Suprapubic skin (tissue), 4 donors: ENCODE results near the gene CLDN4. TPM values are rescaled to one million over a fixed set of nuclear protein-coding genes. Genes with fewer than 3 reads are reported as not detected.

Source experiments
- DNase-seq, 2 donors: peaks; one replicate each; pipeline ENCODE4 v3.0.0-alpha.2; 2019; ENCODE audit warnings: low spot score in 2 of 2
- H3K27ac ChIP-seq: fragments of 200-600 bp; sonication (generic); one replicate; pipeline ENCODE4 v1.5.1; 2019
- H3K27me3 ChIP-seq: fragments of 200-600 bp; sonication (generic); one replicate; pipeline ENCODE4 v1.5.1; 2019
- H3K36me3 ChIP-seq: fragments of 200-600 bp; sonication (generic); one replicate; pipeline ENCODE4 v1.5.1; 2019
- H3K4me1 ChIP-seq: fragments of 200-600 bp; sonication (generic); one replicate; pipeline ENCODE4 v1.5.1; 2019
- H3K4me3 ChIP-seq: fragments of 200-600 bp; sonication (generic); one replicate; pipeline ENCODE4 v1.5.1; 2019; ENCODE audit warnings: mild to moderate bottlenecking
- H3K9me3 ChIP-seq: fragments of 200-600 bp; sonication (generic); one replicate; pipeline ENCODE4 v1.5.1; 2019
- EP300 ChIP-seq: sonication (generic); formaldehyde crosslinking; IDR thresholded peaks from one replicate; pipeline ENCODE4 v1.6.1; 2017; ENCODE audit warnings: antibody characterized with exemption
- POLR2A ChIP-seq, 2 donors: fragments of 450-650 bp; IDR thresholded peaks; one replicate each; pipeline ENCODE4 v1.6.1; 2017; ENCODE audit warnings: antibody characterized with exemption in 2 of 2, mild to moderate bottlenecking in 2 of 2, moderate library complexity in 2 of 2
- POLR2AphosphoS5 ChIP-seq, 3 donors: sonication (generic); formaldehyde crosslinking; IDR thresholded peaks; one replicate each; pipeline ENCODE4 v1.6.1; 2017; ENCODE audit warnings: antibody characterized with exemption in 3 of 3
- WGBS: methylation state at CpG from one replicate; pipeline ENCODE4 v1.1.5; 2018; 5-methylcytosine and 5-hydroxymethylcytosine counted together
- total RNA-seq, 4 donors: library from RNA; depleted of rRNA; stranded (reverse); fragments of >200 nt; gene quantifications; one replicate each; pipeline ENCODE4 v1.1.0, GENCODE V29; 2016
- TF ChIP-seq, protein P1 (sequence below), 2 donors: fragments of 200-600 bp in 1 of 2; fragments of 450-650 bp in 1 of 2; sonication (generic) in 1 of 2; IDR thresholded peaks; one replicate each; pipeline ENCODE4 v1.5.1; 2016 to 2019; ENCODE audit warnings: antibody characterized with exemption in 2 of 2, mild to moderate bottlenecking in 1 of 2, moderate library complexity in 1 of 2

CLDN4 gene
- total RNA-seq, 4 donors from 2014 or later: 82.6 to 389 (median 254) TPM

DNA sequence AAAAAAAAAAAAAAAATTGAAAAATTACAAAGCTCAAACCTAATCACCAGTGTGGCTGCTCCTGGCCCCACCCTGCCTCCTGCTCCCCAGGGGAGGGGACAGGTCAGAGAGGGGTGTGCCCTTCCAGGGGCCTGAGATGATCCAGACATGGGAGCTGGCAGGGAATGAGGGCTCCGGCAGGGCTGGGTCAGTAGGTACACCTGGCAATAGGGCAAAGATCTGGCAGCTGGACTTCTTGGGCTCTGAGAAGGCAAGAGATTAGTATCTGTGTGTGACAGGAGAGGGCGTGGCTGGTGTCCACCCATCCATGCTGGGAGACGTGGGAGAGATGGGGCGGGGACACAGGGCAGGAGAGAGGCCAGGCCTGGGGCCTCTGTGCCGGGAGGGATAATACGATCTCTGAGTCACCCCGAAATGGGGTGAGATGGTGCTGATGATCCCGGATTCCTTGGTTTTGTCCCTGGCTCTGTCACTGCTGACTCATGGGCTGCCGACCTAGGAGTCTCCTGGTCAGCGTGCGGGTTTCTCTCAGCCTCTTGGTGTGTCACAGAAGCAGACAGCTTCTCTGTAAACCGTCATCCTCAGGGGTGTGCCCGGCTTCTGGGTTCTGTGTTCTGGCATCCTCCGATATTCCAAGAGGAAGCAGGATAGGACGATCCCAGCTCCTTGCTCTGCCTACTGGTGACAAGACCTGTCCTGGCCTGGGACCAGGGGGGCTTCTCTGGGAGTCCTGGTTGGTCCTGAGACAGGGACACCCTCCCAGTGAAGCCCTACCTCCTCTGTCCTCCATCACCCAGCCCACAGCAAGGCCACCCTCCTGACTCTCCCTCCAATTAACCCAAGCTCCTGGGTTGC is 8.2 kb upstream of the CLDN4 start:
- Histone ChIP-seq H3K27ac (peak overlapping the region; percentile 66), H3K27me3 (no peaks in the 10 kb centered on the region), H3K4me3 (no peak overlapping the region), H3K36me3 (no peaks in the 10 kb centered on the region), H3K4me1 (peaks cover 13% of the 10 kb centered on the region), H3K9me3 (no peaks in the 10 kb centered on the region)
- WGBS: 42% methylated on average over 15 of the region's 15 CpGs
- DNase-seq: peak in 1 of 2 donors; percentile 82
- TF ChIP-seq POLR2AphosphoS5 (IDR thresholded peaks at IDR 0.05) (no peak), EP300 (no peak), POLR2A (IDR thresholded peaks at IDR 0.05) (no peak)
- TF ChIP-seq, protein P1, sequence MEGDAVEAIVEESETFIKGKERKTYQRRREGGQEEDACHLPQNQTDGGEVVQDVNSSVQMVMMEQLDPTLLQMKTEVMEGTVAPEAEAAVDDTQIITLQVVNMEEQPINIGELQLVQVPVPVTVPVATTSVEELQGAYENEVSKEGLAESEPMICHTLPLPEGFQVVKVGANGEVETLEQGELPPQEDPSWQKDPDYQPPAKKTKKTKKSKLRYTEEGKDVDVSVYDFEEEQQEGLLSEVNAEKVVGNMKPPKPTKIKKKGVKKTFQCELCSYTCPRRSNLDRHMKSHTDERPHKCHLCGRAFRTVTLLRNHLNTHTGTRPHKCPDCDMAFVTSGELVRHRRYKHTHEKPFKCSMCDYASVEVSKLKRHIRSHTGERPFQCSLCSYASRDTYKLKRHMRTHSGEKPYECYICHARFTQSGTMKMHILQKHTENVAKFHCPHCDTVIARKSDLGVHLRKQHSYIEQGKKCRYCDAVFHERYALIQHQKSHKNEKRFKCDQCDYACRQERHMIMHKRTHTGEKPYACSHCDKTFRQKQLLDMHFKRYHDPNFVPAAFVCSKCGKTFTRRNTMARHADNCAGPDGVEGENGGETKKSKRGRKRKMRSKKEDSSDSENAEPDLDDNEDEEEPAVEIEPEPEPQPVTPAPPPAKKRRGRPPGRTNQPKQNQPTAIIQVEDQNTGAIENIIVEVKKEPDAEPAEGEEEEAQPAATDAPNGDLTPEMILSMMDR (IDR thresholded peaks at IDR 0.05): no peak

DNA sequence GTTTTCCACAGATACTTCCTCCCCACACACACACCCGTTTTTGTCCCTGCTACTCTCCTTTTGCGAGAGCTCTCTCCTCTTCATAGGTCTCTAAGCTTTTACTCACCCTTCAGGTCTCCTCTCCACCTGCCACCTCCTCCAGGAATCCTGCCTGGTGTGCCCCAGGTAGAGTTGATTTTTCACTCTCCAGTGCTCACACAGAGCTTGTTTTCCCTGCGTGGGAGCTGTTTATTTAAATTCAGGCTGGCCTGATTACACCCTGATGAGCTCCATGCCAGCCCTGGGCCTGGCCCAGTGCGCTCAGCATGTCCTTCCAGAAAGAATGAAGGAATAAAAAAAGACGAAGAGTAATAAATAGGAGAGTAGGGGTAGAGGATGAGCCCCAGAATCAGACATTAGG is 7.5 kb upstream of the CLDN4 start:
- Histone ChIP-seq H3K4me1 (peaks cover 20% of the 10 kb centered on the region), H3K27ac (peak overlapping the region; percentile 66), H3K27me3 (no peaks in the 10 kb centered on the region), H3K9me3 (no peaks in the 10 kb centered on the region), H3K36me3 (no peaks in the 10 kb centered on the region), H3K4me3 (no peak overlapping the region)
- TF ChIP-seq, protein P1 (IDR thresholded peaks at IDR 0.05): no peak
- TF ChIP-seq POLR2AphosphoS5 (IDR thresholded peaks at IDR 0.05): no peak
- no peak for DNase-seq
- 68% methylated on average over 5 of the region's 5 CpGs for WGBS

DNA sequence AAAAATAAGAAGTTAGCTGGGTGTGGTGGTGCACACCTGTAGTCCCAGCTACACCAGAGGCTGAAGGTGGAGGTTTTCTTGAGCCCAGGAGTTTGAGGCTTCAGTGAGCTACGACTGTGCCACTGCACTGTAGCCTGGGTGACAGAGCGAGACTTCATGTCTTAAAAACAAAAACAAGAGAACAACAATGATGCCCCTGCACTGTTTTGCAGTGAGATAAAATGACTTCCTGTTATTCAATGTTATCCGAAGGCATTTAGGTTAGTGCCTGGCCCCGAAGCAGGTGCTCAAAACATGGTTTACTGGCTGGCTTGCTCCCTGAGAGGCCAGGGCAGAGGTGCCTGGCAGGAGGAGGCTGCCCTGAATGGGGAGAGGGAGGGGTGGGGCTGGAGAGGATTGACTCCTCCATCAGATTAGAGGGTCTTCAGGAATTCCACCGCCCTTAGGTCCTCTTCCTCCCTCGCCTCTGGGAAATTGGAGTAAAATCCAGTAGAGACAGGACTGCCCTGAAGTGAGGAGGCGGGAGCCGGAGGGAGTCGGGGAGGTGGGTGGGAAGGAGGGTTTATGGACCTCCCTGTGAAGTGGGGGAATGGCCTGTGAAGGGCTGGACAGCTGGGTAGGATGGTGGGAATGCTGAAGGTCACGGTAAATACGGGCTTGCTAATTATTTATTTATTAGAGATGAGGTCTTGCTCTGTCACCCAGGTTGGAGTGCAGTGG is 6.8 kb upstream of the CLDN4 start:
- no peak overlapping the region for H3K27ac ChIP-seq
- H3K4me1 ChIP-seq: peaks cover 28% of the 10 kb centered on the region
- TF ChIP-seq, protein P1 (IDR thresholded peaks at IDR 0.05): no peak
- TF ChIP-seq POLR2AphosphoS5 (IDR thresholded peaks at IDR 0.05) (no peak), POLR2A (IDR thresholded peaks at IDR 0.05) (no peak), EP300 (no peak)
- H3K4me3 ChIP-seq: no peak overlapping the region
- no peaks in the 10 kb centered on the region for H3K27me3 ChIP-seq
- WGBS: 83% methylated on average over 11 of the region's 11 CpGs
- no peaks in the 10 kb centered on the region for H3K9me3 ChIP-seq
- DNase-seq: peak in 1 of 2 donors; percentile 50
- no peaks in the 10 kb centered on the region for H3K36me3 ChIP-seq

DNA sequence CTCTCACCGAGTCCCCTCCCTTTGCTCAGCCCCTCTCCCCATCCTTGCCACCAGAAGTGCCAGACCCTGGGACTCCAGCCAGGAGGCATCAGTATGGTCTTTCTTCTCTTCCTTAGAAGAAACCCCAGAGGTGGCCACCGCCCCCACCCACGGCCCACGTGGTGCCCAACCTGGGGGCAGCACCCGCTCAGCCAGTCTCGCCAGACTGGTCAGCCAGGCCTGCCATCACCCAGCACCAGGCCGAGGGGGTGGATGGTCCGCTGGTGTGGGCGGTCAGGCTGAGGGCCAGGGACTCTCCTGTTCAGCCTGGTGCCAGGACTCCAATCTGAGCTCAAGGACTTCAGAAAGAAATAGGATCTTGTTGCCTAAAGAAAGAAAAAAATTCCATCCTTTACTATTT is 5.8 kb upstream of the CLDN4 start:
- peaks cover 38% of the 10 kb centered on the region for H3K4me1 ChIP-seq
- H3K36me3 ChIP-seq: no peaks in the 10 kb centered on the region
- TF ChIP-seq EP300 (no peak), POLR2A (IDR thresholded peaks at IDR 0.05) (no peak), POLR2AphosphoS5 (IDR thresholded peaks at IDR 0.05) (no peak)
- TF ChIP-seq, protein P1 (IDR thresholded peaks at IDR 0.05): no peak
- peak in 1 of 2 donors; percentile 66 for DNase-seq
- H3K4me3 ChIP-seq: no peak overlapping the region
- no peaks in the 10 kb centered on the region for H3K9me3 ChIP-seq
- H3K27me3 ChIP-seq: no peaks in the 10 kb centered on the region
- no peak overlapping the region for H3K27ac ChIP-seq
- WGBS: 79% methylated on average over 9 of the region's 9 CpGs

DNA sequence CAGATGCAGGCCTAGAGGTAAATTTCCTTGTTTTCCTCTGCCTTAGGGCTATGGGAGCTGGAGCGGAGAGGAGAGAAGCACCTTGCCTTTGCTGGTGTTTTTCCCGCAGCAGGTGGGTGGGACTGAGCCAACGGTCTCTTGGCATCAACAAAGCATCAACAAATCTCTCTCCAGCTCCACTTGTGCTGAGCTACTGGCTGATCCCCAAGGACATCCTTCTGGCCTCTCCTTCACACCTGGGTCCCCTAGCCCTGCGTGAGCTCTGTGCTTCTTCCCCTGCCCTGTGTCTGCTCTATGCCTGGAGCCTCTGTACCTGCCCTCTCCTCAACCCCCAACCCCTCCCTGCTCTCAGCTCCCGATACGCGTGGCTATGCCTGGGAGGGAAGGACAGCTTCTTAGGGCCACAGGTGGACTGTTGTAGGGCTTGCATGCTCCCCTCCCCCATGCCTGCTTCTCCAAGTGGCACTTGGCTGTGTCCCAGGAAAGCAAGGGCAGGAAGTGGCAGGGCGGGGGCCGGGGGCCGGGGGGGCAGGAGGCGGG is 3.2 kb upstream of the CLDN4 start:
- no peaks in the 10 kb centered on the region for H3K27me3 ChIP-seq
- TF ChIP-seq, protein P1 (IDR thresholded peaks at IDR 0.05): no peak
- TF ChIP-seq EP300 (no peak), POLR2A (IDR thresholded peaks at IDR 0.05) (no peak), POLR2AphosphoS5 (IDR thresholded peaks at IDR 0.05) (no peak)
- H3K4me1 ChIP-seq: peaks cover 53% of the 10 kb centered on the region
- no peak overlapping the region for H3K4me3 ChIP-seq
- peak overlapping the region; percentile 54 for H3K27ac ChIP-seq
- H3K9me3 ChIP-seq: no peaks in the 10 kb centered on the region
- DNase-seq: no peak
- WGBS: 39% methylated on average over 7 of the region's 11 CpGs
- no peaks in the 10 kb centered on the region for H3K36me3 ChIP-seq
